DMS114 treated with DMSO at 0.1 percent for 48 hours (cell line): ENCODE results near the gene P2RY12.

Source experiments
- DNase-seq: peaks from one replicate; lab custom pipeline; 2025; ENCODE audit not compliant: unreplicated experiment; lab: John Stamatoyannopoulos, UW

Gene P2RY12

GRCh38 chr3:151307583-151308488 lies 76.7 kb downstream of the P2RY12 start:
- no peak for DNase-seq

- no peak for DNase-seq
Measured at GRCh38 chr3:151307131-151307530, 77.4 kb downstream of the P2RY12 start.

GRCh38 chr3:151306168-151306810 lies 78.3 kb downstream of the P2RY12 start:
- no peak for DNase-seq

- no peak for DNase-seq
Measured at GRCh38 chr3:151305775-151306151, 78.8 kb downstream of the P2RY12 start.

- DNase-seq, result no peak
Measured at GRCh38 chr3:151305060-151305774, 79.3 kb downstream of the P2RY12 start.

- DNase-seq, result no peak
Measured at GRCh38 chr3:151303751-151304150, 80.8 kb downstream of the P2RY12 start.

GRCh38 chr3:151301787-151302186 lies 82.8 kb downstream of the P2RY12 start:
- DNase-seq, result no peak

- no peak for DNase-seq
Measured at GRCh38 chr3:151300539-151300938, 84.0 kb downstream of the P2RY12 start.

- no peak for DNase-seq
Measured at GRCh38 chr3:151299006-151299405, 85.5 kb downstream of the P2RY12 start.

- DNase-seq, result no peak
Measured at GRCh38 chr3:151297429-151297828, 87.1 kb downstream of the P2RY12 start.

- DNase-seq, result no peak
Measured at GRCh38 chr3:151296226-151296625, 88.3 kb downstream of the P2RY12 start.

GRCh38 chr3:151293127-151293526 lies 91.4 kb downstream of the P2RY12 start:
- no peak for DNase-seq

GRCh38 chr3:151290673-151291072 lies 93.9 kb downstream of the P2RY12 start:
- no peak for DNase-seq

- no peak for DNase-seq
Measured at GRCh38 chr3:151289445-151289844, 95.1 kb downstream of the P2RY12 start.
